ENCODE results near the gene FGD2. TPM values are rescaled to one million over a fixed set of nuclear protein-coding genes. Genes with fewer than 3 reads are reported as not detected.

The FGD2 gene
- total RNA-seq, 1 experiment from 2014 or later = 0.13 TPM

- H3K27me3 Mint-ChIP-seq (ENCODE audit: low read depth) = no peaks in the 10 kb centered on the region
- H3K4me1 ChIP-seq (ENCODE audit: insufficient read depth, low read length) = no peaks in the 10 kb centered on the region
- TF ChIP-seq CTCF (conservative IDR thresholded peaks at IDR 0.05) = no peak
These were observed 2.0 kb downstream of the FGD2 start for GRCh38 chr6:37007340-37008043.

More at GRCh38 chr6:37007340-37008043, 2.0 kb downstream of the FGD2 start:
- no peak overlapping the region for H4K5ac ChIP-seq (ENCODE audit: insufficient read length, low read depth, low read length)
- H2BK12ac ChIP-seq (ENCODE audit: insufficient read length, low read depth, low read length) = no peak overlapping the region
- H3K4me2 ChIP-seq (ENCODE audit: insufficient read depth, insufficient read length, low read length) = no peak overlapping the region
- no CpG with 5 or more reads among the region's 12 CpGs for WGBS (ENCODE audit: extremely low coverage, insufficient read length, low lambda C conversion rate)
- DNase-seq = no peak
- H3K23me2 ChIP-seq (ENCODE audit: insufficient read length, low read depth, low read length, poor library complexity, severe bottlenecking) = no peaks in the 10 kb centered on the region
- no peak overlapping the region for H2BK15ac ChIP-seq (ENCODE audit: low read depth, low read length)
- no peak overlapping the region for H3K23ac ChIP-seq (ENCODE audit: insufficient read length, low read depth, low read length)
- H2BK5ac ChIP-seq (ENCODE audit: insufficient read length, low read length) = no peak overlapping the region
- H3K4ac ChIP-seq (ENCODE audit: low read depth, low read length) = no peak overlapping the region
- H4K20me1 ChIP-seq (ENCODE audit: control insufficient read depth, insufficient read depth, insufficient read length) = no peaks in the 10 kb centered on the region
- H3K14ac ChIP-seq (ENCODE audit: insufficient read depth, low read length) = no peak overlapping the region
- Mint-ChIP-seq H3K4me3 (no peak overlapping the region), H3K9me3 (peaks cover 0 to 4% of the 10 kb centered on the region in 2 experiments; a peak in 2 of 5 replicates), H3K36me3 (ENCODE audit: insufficient read depth in 1 of 3, low read depth in 3 of 3) (no peaks in the 10 kb centered on the region), H3K4me1 (no peaks in the 10 kb centered on the region), H3K27ac (no peak overlapping the region)
- no peak overlapping the region for H4K91ac ChIP-seq (ENCODE audit: insufficient read length, low read depth, low read length)
- no peak overlapping the region for H3K27ac ChIP-seq (ENCODE audit: insufficient read length, low read depth, low read length)
- no peak overlapping the region for H2AK5ac ChIP-seq (ENCODE audit: insufficient read length, low read length)
- H4K8ac ChIP-seq (replicated peaks; ENCODE audit: insufficient read length, low read depth, low read length) = no peak overlapping the region
- H2AFZ ChIP-seq (ENCODE audit: low read length) = no peak overlapping the region
- H3K79me1 ChIP-seq (ENCODE audit: insufficient read depth, low read depth, low read length, poor library complexity, severe bottlenecking) = no peaks in the 10 kb centered on the region
- no peak overlapping the region for H2BK120ac ChIP-seq (ENCODE audit: low read depth, low read length, poor library complexity, severe bottlenecking)
- H3K27me3 ChIP-seq (ENCODE audit: insufficient read depth, low read length) = no peaks in the 10 kb centered on the region
- H2BK20ac ChIP-seq (ENCODE audit: low read depth, low read length, poor library complexity, severe bottlenecking) = no peak overlapping the region
- no peak overlapping the region for H3K18ac ChIP-seq (ENCODE audit: insufficient read length, low read depth, low read length)
- H3K9me3 ChIP-seq (ENCODE audit: control insufficient read depth, low read depth, low read length) = no peaks in the 10 kb centered on the region
- H3K56ac ChIP-seq (ENCODE audit: insufficient read length, low read depth, low read length) = no peak overlapping the region
- no peak overlapping the region for H3K9ac ChIP-seq (ENCODE audit: extremely low read depth, insufficient read length, low read length)
- H3T11ph ChIP-seq (ENCODE audit: low read length) = no peak overlapping the region
- no peaks in the 10 kb centered on the region for H3K79me2 ChIP-seq (ENCODE audit: insufficient read depth, low read length)
